NCI-H2227 (cell line): ENCODE measurements around the gene OSER1.

Experiments used
- DNase-seq: peaks from one replicate; lab custom pipeline; 2025; ENCODE audit not compliant: unreplicated experiment; lab: John Stamatoyannopoulos, UW

Gene OSER1

GRCh38 chr20:44181611-44182010 is 29.0 kb downstream of the OSER1 start:
- DNase-seq, result no peak

- DNase-seq, result no peak
These were observed 29.8 kb downstream of the OSER1 start for GRCh38 chr20:44180814-44181213.

GRCh38 chr20:44176833-44177534 is 33.6 kb downstream of the OSER1 start:
- no peak for DNase-seq

- no peak for DNase-seq
These were observed 35.4 kb downstream of the OSER1 start for GRCh38 chr20:44174996-44175765.

- DNase-seq, result no peak
These were observed 36.7 kb downstream of the OSER1 start for GRCh38 chr20:44173846-44174245.

GRCh38 chr20:44173116-44173515 is 37.5 kb downstream of the OSER1 start:
- DNase-seq, result no peak

GRCh38 chr20:44172572-44172950 is 38.0 kb downstream of the OSER1 start:
- DNase-seq, result no peak

- no peak for DNase-seq
These were observed 38.6 kb downstream of the OSER1 start for GRCh38 chr20:44171775-44172571.

GRCh38 chr20:44170816-44171410 is 39.7 kb downstream of the OSER1 start:
- no peak for DNase-seq

GRCh38 chr20:44167736-44168135 is 42.8 kb downstream of the OSER1 start:
- no peak for DNase-seq

GRCh38 chr20:44166477-44166876 is 44.1 kb downstream of the OSER1 start:
- DNase-seq, result no peak

- no peak for DNase-seq
These were observed 44.6 kb downstream of the OSER1 start for GRCh38 chr20:44166008-44166407.

- no peak for DNase-seq
These were observed 50.4 kb downstream of the OSER1 start for GRCh38 chr20:44160133-44160532.

GRCh38 chr20:44159711-44160110 is 50.9 kb downstream of the OSER1 start:
- DNase-seq, result no peak

GRCh38 chr20:44159125-44159524 is 51.4 kb downstream of the OSER1 start:
- DNase-seq, result no peak

- DNase-seq, result no peak
These were observed 53.5 kb downstream of the OSER1 start for GRCh38 chr20:44157061-44157460.

GRCh38 chr20:44154521-44155001 is 56.0 kb downstream of the OSER1 start:
- peak; percentile 17 for DNase-seq

- no peak for DNase-seq
These were observed 56.9 kb downstream of the OSER1 start for GRCh38 chr20:44153636-44154043.

- DNase-seq, result no peak
These were observed 58.8 kb downstream of the OSER1 start for GRCh38 chr20:44151621-44152416.

GRCh38 chr20:44146272-44146671 is 64.3 kb downstream of the OSER1 start:
- DNase-seq, result no peak
